Skeletal muscle satellite cell (primary cell): ENCODE measurements around the gene BTC.

ENCODE experiments used
- H3K27me3 ChIP-seq: 2 replicates; pipeline ENCODE4 v1.7.0; 2013; ENCODE audit warnings: low read length; ENCODE audit not compliant: control insufficient read depth, insufficient read depth
- H3K36me3 ChIP-seq: 2 replicates; pipeline ENCODE4 v1.7.0; 2013; ENCODE audit warnings: mild to moderate bottlenecking, control low read depth, low read length; ENCODE audit not compliant: insufficient read depth
- H3K4me1 ChIP-seq: 2 replicates; pipeline ENCODE4 v1.7.0; 2013; ENCODE audit warnings: low read length; ENCODE audit not compliant: control insufficient read depth, insufficient read depth
- H3K4me2 ChIP-seq: 2 replicates; pipeline ENCODE4 v1.7.0; 2013; ENCODE audit warnings: mild to moderate bottlenecking, low read length
- H3K4me3 ChIP-seq: 2 replicates; pipeline ENCODE4 v1.7.0; 2013; ENCODE audit warnings: low read length
- H3K9ac ChIP-seq: 2 replicates; pipeline ENCODE4 v1.7.0; 2013; ENCODE audit warnings: mild to moderate bottlenecking, low read depth, low read length, moderate library complexity
- H3K9me3 ChIP-seq: replicated peaks from 2 replicates; pipeline ENCODE4 v1.7.0; 2013; ENCODE audit warnings: mild to moderate bottlenecking, control low read depth, low read length

Gene BTC

DNA sequence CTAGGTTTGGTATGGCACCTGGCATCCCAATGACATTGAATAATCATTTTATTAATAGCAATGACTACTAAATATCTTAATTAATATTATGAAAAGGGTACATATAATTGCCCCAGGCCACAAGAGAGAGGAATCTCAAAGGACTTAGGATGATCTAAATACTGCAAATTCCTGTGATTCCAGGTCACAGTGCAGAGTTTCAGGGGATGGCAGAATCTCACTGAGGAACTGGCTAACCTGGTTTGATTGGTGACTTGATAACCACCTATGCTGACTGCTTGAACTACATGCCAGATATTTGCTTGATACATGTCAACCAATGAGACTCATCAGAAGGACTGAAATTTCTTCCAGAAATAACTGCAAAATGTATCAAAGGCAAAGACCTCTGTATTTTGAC is 37.2 kb downstream of the BTC start:
- Histone ChIP-seq H3K9ac (no peak overlapping the region), H3K4me1 (no peaks in the 10 kb centered on the region), H3K9me3 (no peaks in the 10 kb centered on the region), H3K27me3 (peaks cover 6% of the 10 kb centered on the region), H3K36me3 (no peaks in the 10 kb centered on the region), H3K4me2 (no peak overlapping the region), H3K4me3 (no peak overlapping the region)

DNA sequence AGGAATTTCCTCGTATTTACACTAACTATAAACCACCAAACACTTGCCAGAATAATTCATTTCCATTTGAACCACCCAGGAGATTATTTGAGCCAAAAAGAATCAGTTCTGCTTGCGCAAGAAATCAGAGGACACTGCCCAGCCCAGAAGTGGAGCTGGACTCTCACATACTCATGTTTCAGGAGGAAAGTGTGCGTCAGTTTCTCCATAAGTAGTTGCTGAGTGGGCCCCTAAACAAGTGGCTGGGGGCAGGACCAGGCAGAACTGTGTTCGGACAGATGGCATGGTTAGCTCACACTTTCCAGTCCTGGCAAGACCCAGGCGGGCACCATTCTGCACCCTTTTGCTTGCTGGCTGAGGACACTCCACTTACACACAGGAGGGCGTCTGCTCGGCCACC is 38.8 kb downstream of the BTC start:
- Histone ChIP-seq H3K9me3 (no peaks in the 10 kb centered on the region), H3K9ac (no peak overlapping the region), H3K4me1 (no peaks in the 10 kb centered on the region), H3K4me3 (no peak overlapping the region), H3K27me3 (peaks cover 6% of the 10 kb centered on the region), H3K36me3 (no peaks in the 10 kb centered on the region), H3K4me2 (no peak overlapping the region)

DNA sequence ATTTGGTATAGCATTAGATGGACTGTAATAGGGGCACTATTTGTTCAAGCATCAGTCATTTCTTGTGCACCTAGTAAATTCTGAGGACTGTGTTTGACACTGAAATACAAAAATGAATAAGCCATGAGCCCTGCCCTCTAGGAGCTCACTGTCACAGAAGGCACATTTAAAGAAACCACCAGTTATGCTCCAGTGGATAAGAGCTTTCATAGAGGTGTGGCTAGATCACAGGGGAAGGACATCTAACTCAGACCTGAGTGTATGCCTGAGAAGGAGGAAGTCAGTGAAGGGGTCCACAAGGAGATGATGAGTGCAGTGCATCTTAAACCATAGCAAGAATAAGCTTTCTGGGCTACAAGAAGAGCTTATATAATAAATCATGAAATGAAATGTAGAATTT is 40.1 kb downstream of the BTC start:
- no peaks in the 10 kb centered on the region for H3K9me3 ChIP-seq
- peaks cover 6% of the 10 kb centered on the region for H3K27me3 ChIP-seq
- no peaks in the 10 kb centered on the region for H3K36me3 ChIP-seq
- H3K4me1 ChIP-seq = no peaks in the 10 kb centered on the region
- no peak overlapping the region for H3K4me3 ChIP-seq
- no peak overlapping the region for H3K4me2 ChIP-seq
- H3K9ac ChIP-seq = no peak overlapping the region

GRCh38 chr4:74752798-74753197 is 41.5 kb downstream of the BTC start:
- Histone ChIP-seq H3K4me1 (no peaks in the 10 kb centered on the region), H3K4me2 (no peak overlapping the region), H3K36me3 (no peaks in the 10 kb centered on the region), H3K9me3 (no peaks in the 10 kb centered on the region), H3K27me3 (peaks cover 6% of the 10 kb centered on the region), H3K4me3 (no peak overlapping the region), H3K9ac (no peak overlapping the region)

- Histone ChIP-seq H3K9ac (no peak overlapping the region), H3K4me3 (no peak overlapping the region), H3K36me3 (no peaks in the 10 kb centered on the region), H3K9me3 (no peaks in the 10 kb centered on the region), H3K4me2 (no peak overlapping the region), H3K27me3 (no peaks in the 10 kb centered on the region), H3K4me1 (no peaks in the 10 kb centered on the region)
Measured at GRCh38 chr4:74751856-74752255, 42.5 kb downstream of the BTC start.

- Histone ChIP-seq H3K4me1 (no peaks in the 10 kb centered on the region), H3K4me3 (no peak overlapping the region), H3K9me3 (no peaks in the 10 kb centered on the region), H3K27me3 (no peaks in the 10 kb centered on the region), H3K36me3 (no peaks in the 10 kb centered on the region), H3K9ac (no peak overlapping the region), H3K4me2 (no peak overlapping the region)
Measured at GRCh38 chr4:74751247-74751646, 43.1 kb downstream of the BTC start.

DNA sequence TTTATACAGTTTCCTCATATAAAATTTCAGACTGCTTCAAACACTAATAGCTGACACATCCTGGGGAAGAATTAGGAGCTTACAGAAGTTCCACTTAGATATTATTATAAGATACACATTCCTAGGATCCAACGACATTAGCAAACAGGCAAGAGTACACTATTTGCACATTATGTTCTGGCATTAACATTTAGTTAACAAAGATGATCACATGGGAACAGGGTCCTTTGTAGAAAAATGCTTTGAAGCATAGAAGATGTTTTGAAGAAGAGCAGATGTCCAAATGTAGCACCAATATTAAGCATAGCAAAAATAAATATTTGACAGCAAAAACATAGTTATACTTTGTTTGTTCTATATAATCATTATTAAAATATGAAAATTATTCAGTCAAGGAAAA is 52.1 kb downstream of the BTC start:
- H3K4me2 ChIP-seq = no peak overlapping the region

GRCh38 chr4:74738464-74739143 is 55.7 kb downstream of the BTC start:
- no peak overlapping the region for H3K4me2 ChIP-seq
- H3K4me3 ChIP-seq = no peak overlapping the region
- H3K27me3 ChIP-seq = peaks cover 26% of the 10 kb centered on the region
- H3K4me1 ChIP-seq = peaks cover 3% of the 10 kb centered on the region
- no peak overlapping the region for H3K9ac ChIP-seq
- no peaks in the 10 kb centered on the region for H3K36me3 ChIP-seq
- no peaks in the 10 kb centered on the region for H3K9me3 ChIP-seq

More for the DNA sequence above, 52.1 kb downstream of the BTC start:
- Histone ChIP-seq H3K4me1 (peaks cover 3% of the 10 kb centered on the region), H3K4me3 (no peak overlapping the region), H3K9ac (no peak overlapping the region), H3K9me3 (no peaks in the 10 kb centered on the region), H3K27me3 (peaks cover 4% of the 10 kb centered on the region), H3K36me3 (no peaks in the 10 kb centered on the region)

GRCh38 chr4:74734995-74735394 is 59.3 kb downstream of the BTC start:
- peaks cover 35% of the 10 kb centered on the region for H3K27me3 ChIP-seq
- H3K9ac ChIP-seq = no peak overlapping the region
- no peak overlapping the region for H3K4me2 ChIP-seq
- H3K9me3 ChIP-seq = no peaks in the 10 kb centered on the region
- H3K4me1 ChIP-seq = peaks cover 3% of the 10 kb centered on the region
- H3K4me3 ChIP-seq = no peak overlapping the region
- H3K36me3 ChIP-seq = no peaks in the 10 kb centered on the region

GRCh38 chr4:74733756-74734155 is 60.6 kb downstream of the BTC start:
- H3K4me1 ChIP-seq = peaks cover 3% of the 10 kb centered on the region
- H3K4me2 ChIP-seq = no peak overlapping the region
- no peak overlapping the region for H3K4me3 ChIP-seq
- no peaks in the 10 kb centered on the region for H3K9me3 ChIP-seq
- H3K36me3 ChIP-seq = no peaks in the 10 kb centered on the region
- peaks cover 40% of the 10 kb centered on the region for H3K27me3 ChIP-seq
- no peak overlapping the region for H3K9ac ChIP-seq

GRCh38 chr4:74724979-74725378 is 69.3 kb downstream of the BTC start:
- no peaks in the 10 kb centered on the region for H3K4me1 ChIP-seq

DNA sequence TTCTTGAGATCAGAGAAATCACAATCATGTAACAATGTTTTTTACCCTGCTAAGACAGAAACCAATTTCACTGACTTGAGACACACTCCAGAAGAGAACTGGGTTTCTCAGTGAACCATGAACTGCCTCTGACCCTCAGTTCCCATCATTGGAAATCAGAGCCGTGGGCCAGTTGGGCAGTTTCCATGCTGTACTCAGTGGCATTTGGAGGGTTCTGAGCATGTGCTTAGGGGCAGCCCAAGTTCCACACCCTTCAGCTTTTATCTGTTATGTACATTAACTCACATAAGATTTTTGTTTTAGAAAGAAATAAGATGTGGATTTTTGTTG is 77.9 kb downstream of the BTC start:
- no peaks in the 10 kb centered on the region for H3K4me1 ChIP-seq
- H3K27me3 ChIP-seq = no peaks in the 10 kb centered on the region
- H3K9ac ChIP-seq = no peak overlapping the region
- peaks cover 4% of the 10 kb centered on the region for H3K9me3 ChIP-seq
- no peak overlapping the region for H3K4me2 ChIP-seq
- H3K4me3 ChIP-seq = no peak overlapping the region
- H3K36me3 ChIP-seq = no peaks in the 10 kb centered on the region

More at GRCh38 chr4:74724979-74725378, 69.3 kb downstream of the BTC start:
- no peaks in the 10 kb centered on the region for H3K9me3 ChIP-seq
- no peak overlapping the region for H3K4me3 ChIP-seq
- H3K9ac ChIP-seq = no peak overlapping the region
- no peak overlapping the region for H3K4me2 ChIP-seq
- H3K36me3 ChIP-seq = no peaks in the 10 kb centered on the region
- H3K27me3 ChIP-seq = peaks cover 17% of the 10 kb centered on the region
